GM12878 (cell line): ENCODE data around the gene NECAB2. TPM values are rescaled to one million over a fixed set of nuclear protein-coding genes. Genes with fewer than 3 reads are reported as not detected.

Experiments
- ATAC-seq: fragments of 200-7000 bp; cut with Tn5 transposase; 3 replicates; pipeline ENCODE4 v1.9.1; 2020; ENCODE audit warnings: mild to moderate bottlenecking, moderate library complexity
- BruUV-seq: library from RNA; stranded (reverse); fragments of 400-500 nt; replicated peaks from 2 replicates; lab custom pipeline; 2021; lab: Mats Ljungman, UMichigan
- CTCF ChIA-PET: fragments of 300-600 bp; sonication (Branson Sonifier 250); formaldehyde crosslinking; extraction: SDS; loops from one replicate; lab custom pipeline; 2021; ENCODE audit warnings: inconsistent platforms; lab: Yijun Ruan, JAX
- POLR2A ChIA-PET: fragments of 350-600 bp; formaldehyde crosslinking; extraction: SDS; loops from one replicate; lab custom pipeline; 2021; ENCODE audit warnings: inconsistent platforms; lab: Charles Lee
- RAD21 ChIA-PET: fragments of 300-600 bp; sonication (Branson Sonifier 250); formaldehyde crosslinking; loops from one replicate; lab custom pipeline; 2023; ENCODE audit warnings: antibody characterized with exemption; ENCODE audit not compliant: unreplicated experiment; lab: Charles Lee
- SMC1A ChIA-PET: fragments of 300-600 bp; sonication (Branson Sonifier 250); formaldehyde crosslinking; loops from one replicate; lab custom pipeline; 2023; ENCODE audit not compliant: unreplicated experiment, uncharacterized antibody; lab: Charles Lee
- DNase-seq: peaks from one replicate; pipeline ENCODE4 v3.0.0-alpha.2; 2011; ENCODE audit warnings: low read depth, low spot score
- FAIRE-seq: peaks from 3 replicates; lab custom pipeline; 2011; peaks lifted over from hg19 to GRCh38; lab: Jason Lieb, UNC
- H2AFZ ChIP-seq: 2 replicates; pipeline ENCODE4 v1.6.0; 2011; ENCODE audit warnings: low read depth, low read length, control low read depth; ENCODE audit not compliant: control insufficient read depth
- H3K27ac ChIP-seq: 2 replicates; pipeline ENCODE4 v1.5.1; 2011; ENCODE audit warnings: control low read depth; ENCODE audit not compliant: control insufficient read depth, insufficient read depth
- H3K27me3 ChIP-seq, 2 experiments: replicated peaks in 1 of 2; 2 replicates each; pipeline versions ENCODE4 v1.6.0 to v1.6.1; 2011; ENCODE audit warnings: low read length in 1 of 2; ENCODE audit not compliant: control insufficient read depth in 2 of 2, insufficient read depth in 2 of 2
- H3K36me3 ChIP-seq, 2 experiments: 2 replicates each; pipeline ENCODE4 v1.5.1; 2011; ENCODE audit warnings: low read length in 1 of 2; ENCODE audit not compliant: control insufficient read depth in 2 of 2, insufficient read depth in 2 of 2
- H3K4me1 ChIP-seq: 2 replicates; pipeline ENCODE4 v1.6.1; 2011; ENCODE audit warnings: mild to moderate bottlenecking, low read length, moderate library complexity, mixed read lengths; ENCODE audit not compliant: control insufficient read depth, insufficient read depth
- H3K4me2 ChIP-seq: 2 replicates; pipeline ENCODE4 v1.6.0; 2011; ENCODE audit warnings: control low read depth; ENCODE audit not compliant: control insufficient read depth, insufficient read depth
- H3K4me3 ChIP-seq: fragments of 200-600 bp; sonication (generic); 2 replicates; pipeline ENCODE4 v1.5.1; 2016
- H3K79me2 ChIP-seq: 2 replicates; pipeline ENCODE4 v1.6.0; 2011; ENCODE audit warnings: low read length; ENCODE audit not compliant: control insufficient read depth, insufficient read depth
- H3K9ac ChIP-seq: 2 replicates; pipeline ENCODE4 v1.8.0; 2011; ENCODE audit warnings: low read length, control low read depth, mixed read lengths; ENCODE audit not compliant: control insufficient read depth, insufficient read depth
- H3K9me3 ChIP-seq: replicated peaks from 3 replicates; pipeline ENCODE4 v1.5.1; 2011; ENCODE audit warnings: mild to moderate bottlenecking, low read length; ENCODE audit not compliant: control insufficient read depth, insufficient read depth
- H4K20me1 ChIP-seq: 2 replicates; pipeline ENCODE4 v1.6.0; 2011; ENCODE audit not compliant: control insufficient read depth, insufficient read depth
- ATF3 ChIP-seq: IDR thresholded peaks from 2 replicates; pipeline ENCODE4 v1.6.1; 2011; ENCODE audit warnings: low read depth, mild to moderate bottlenecking, low read length, moderate library complexity, borderline replicate concordance; ENCODE audit errors: extremely low read depth
- BCL3 ChIP-seq: IDR thresholded peaks from 2 replicates; pipeline ENCODE4 v1.6.1; 2011; ENCODE audit warnings: borderline replicate concordance, low read depth, mild to moderate bottlenecking, moderate library complexity, low read length; ENCODE audit not compliant: insufficient read depth, poor library complexity, severe bottlenecking
- CEBPZ ChIP-seq: fragments of 150-350 bp; IDR thresholded peaks from 2 replicates; pipeline ENCODE4 v1.6.1; 2016; ENCODE audit warnings: low read depth, low read length
- CHD1 ChIP-seq: IDR thresholded peaks from 2 replicates; pipeline ENCODE4 v1.6.1; 2012; ENCODE audit warnings: low read depth, low read length, improper control_type of control experiment
- CHD2 ChIP-seq: IDR thresholded peaks from 2 replicates; pipeline ENCODE4 v1.6.1; 2011; ENCODE audit warnings: low read depth, low read length, improper control_type of control experiment, borderline replicate concordance
- CREM ChIP-seq: IDR thresholded peaks from 2 replicates; pipeline ENCODE4 v1.6.1; 2014; ENCODE audit warnings: antibody characterized with exemption, low read depth
- ELK1 ChIP-seq: IDR thresholded peaks from 2 replicates; pipeline ENCODE4 v1.6.1; 2012; ENCODE audit warnings: low read depth, low read length, improper control_type of control experiment
- ETV6 ChIP-seq, 2 experiments: fragments of 450-650 bp in 1 of 2; IDR thresholded peaks in 1 of 2; conservative IDR thresholded peaks in 1 of 2; 2 replicates each; pipeline ENCODE4 v1.6.1; 2014; ENCODE audit warnings: antibody characterized with exemption in 1 of 2, borderline replicate concordance in 1 of 2, low read depth in 1 of 2, mild to moderate bottlenecking in 1 of 2, moderate library complexity in 1 of 2
- HCFC1 ChIP-seq: fragments of 150-350 bp; IDR thresholded peaks from 2 replicates; pipeline ENCODE4 v1.6.1; 2014; ENCODE audit warnings: low read length
- MTA2 ChIP-seq: fragments of 450-650 bp; IDR thresholded peaks from 2 replicates; pipeline ENCODE4 v1.6.1; 2016; ENCODE audit warnings: low read depth, mild to moderate bottlenecking, moderate library complexity
- NR2C2 ChIP-seq: IDR thresholded peaks from 2 replicates; pipeline ENCODE4 v1.6.1; 2011; ENCODE audit warnings: borderline replicate concordance, low read depth; ENCODE audit not compliant: control insufficient read depth, insufficient read length
- POLR2A ChIP-seq: IDR thresholded peaks from 2 replicates; pipeline ENCODE4 v1.6.1; 2011; ENCODE audit warnings: low read depth, mild to moderate bottlenecking, low read length
- SIN3A ChIP-seq: IDR thresholded peaks from 2 replicates; pipeline ENCODE4 v1.6.1; 2012; ENCODE audit warnings: low read depth, low read length, improper control_type of control experiment
- TCF12 ChIP-seq: IDR thresholded peaks from 2 replicates; pipeline ENCODE4 v1.6.1; 2011; ENCODE audit warnings: low read depth, mild to moderate bottlenecking, low read length
- TCF7 ChIP-seq: IDR thresholded peaks from 2 replicates; pipeline ENCODE4 v1.6.1; 2014; ENCODE audit warnings: antibody characterized with exemption, borderline replicate concordance
- YY1 ChIP-seq: IDR thresholded peaks from 2 replicates; pipeline ENCODE4 v1.6.1; 2011; ENCODE audit warnings: low read depth, mild to moderate bottlenecking, low read length
- WGBS: methylation state at CpG from one replicate; pipeline ENCODE4 v1.1.6; 2016; ENCODE audit warnings: low lambda C conversion rate; ENCODE audit not compliant: insufficient replicate concordance, insufficient coverage; ENCODE audit errors: missing lambda C conversion rate; 5-methylcytosine and 5-hydroxymethylcytosine counted together
- in situ Hi-C: fragments of 300-500 bp; cut with MboI; formaldehyde crosslinking; loops from 9 replicates; pipeline ENCODE4 v1.14.3; 2018; ENCODE audit warnings: mixed read lengths
- intact Hi-C: fragments of 100-400 bp; cut with micrococcal nuclease; formaldehyde crosslinking; loops from one replicate; pipeline ENCODE4 v1.14.2; 2022; ENCODE audit not compliant: unreplicated experiment
- polyA plus RNA-seq, 11 experiments: library from polyadenylated mRNA; depleted of rRNA in 4 of 11; unstranded in 6 of 11; stranded (reverse) in 5 of 11; fragments of >200 nt; fragmentation: Nextera tagmentation in 4 of 11; fragmentation: Illumina TruSeq in 1 of 11; extraction: Ambion mirVana in 4 of 11; extraction: Trizol in 1 of 11; gene quantifications; 1 replicate in 1 of 11; 2 replicates in 10 of 11; pipeline versions ENCODE4 v1.2.1 to v1.2.3, GENCODE V29; 2011 to 2016; ENCODE audit warnings: inconsistent platforms in 2 of 11, missing spikeins in 2 of 11, low read depth in 1 of 11
- total RNA-seq, 4 experiments: library from RNA; depleted of rRNA in 3 of 4; stranded (reverse); fragments of >200 nt in 3 of 4; fragmentation: Illumina TruSeq in 1 of 4; extraction: Trizol in 1 of 4; gene quantifications; 2 replicates each; pipeline versions ENCODE4 v1.2.1 to v1.2.3, GENCODE V29; 2013 to 2021

NECAB2 gene
- total and polyA plus RNA-seq, 10 of the 15 experiments (the other 5 are each of a cell fraction or from before 2014, with no cell fraction given), result not detected

GRCh38 chr16:83939266-83939855 lies 28.7 kb upstream of the NECAB2 start (continued):
- no peak for TF ChIP-seq ATF3
- no peak for TF ChIP-seq SIN3A
- no peak for TF ChIP-seq TCF12

- Histone ChIP-seq H4K20me1 (no peaks in the 10 kb centered on the region), H3K27me3 (no peaks in the 10 kb centered on the region; a peak in 1 of 4 replicates), H3K27ac (no peak overlapping the region), H3K4me2 (no peak overlapping the region), H2AFZ (no peak overlapping the region), H3K4me1 (no peaks in the 10 kb centered on the region), H3K9ac (no peak overlapping the region), H3K79me2 (no peaks in the 10 kb centered on the region), H3K9me3 (no peaks in the 10 kb centered on the region), H3K36me3 (no peaks in the 10 kb centered on the region), H3K4me3 (no peak overlapping the region)
- RAD21 ChIA-PET, result no interaction called here
- POLR2A ChIA-PET, result no interaction called here
- ATAC-seq (no peak), DNase-seq (no peak), FAIRE-seq (no peak)
- CTCF ChIA-PET, result no interaction called here
- intact Hi-C loops, result no loop called here
- no peak for TF ChIP-seq CEBPZ
- no peak for TF ChIP-seq CHD1
- no peak for TF ChIP-seq NR2C2
- TF ChIP-seq ELK1, result no peak
- TF ChIP-seq TCF7, result no peak
- TF ChIP-seq BCL3, result no peak
- TF ChIP-seq MTA2, result no peak
- no peak for TF ChIP-seq ETV6 (conservative IDR thresholded peaks at IDR 0.05 in 1 of 2, IDR thresholded peaks at IDR 0.05 in 1 of 2; ENCODE audit: borderline replicate concordance in 1 of 2, low read depth in 1 of 2)
- no peak for TF ChIP-seq POLR2A
- no peak for TF ChIP-seq ATF3
- TF ChIP-seq CREM, result no peak
- no peak for TF ChIP-seq CHD2
- TF ChIP-seq YY1, result no peak
- TF ChIP-seq HCFC1, result no peak
- in situ Hi-C loops, result no loop called here
- 59% methylated on average over 9 of the region's 12 CpGs for WGBS
- BruUV-seq, result no TSS peak
- SMC1A ChIA-PET, result no interaction called here
These were observed 27.9 kb upstream of the NECAB2 start for GRCh38 chr16:83940119-83940518.
